Measurements from ENCODE around the gene PIH1D1.

DNA sequence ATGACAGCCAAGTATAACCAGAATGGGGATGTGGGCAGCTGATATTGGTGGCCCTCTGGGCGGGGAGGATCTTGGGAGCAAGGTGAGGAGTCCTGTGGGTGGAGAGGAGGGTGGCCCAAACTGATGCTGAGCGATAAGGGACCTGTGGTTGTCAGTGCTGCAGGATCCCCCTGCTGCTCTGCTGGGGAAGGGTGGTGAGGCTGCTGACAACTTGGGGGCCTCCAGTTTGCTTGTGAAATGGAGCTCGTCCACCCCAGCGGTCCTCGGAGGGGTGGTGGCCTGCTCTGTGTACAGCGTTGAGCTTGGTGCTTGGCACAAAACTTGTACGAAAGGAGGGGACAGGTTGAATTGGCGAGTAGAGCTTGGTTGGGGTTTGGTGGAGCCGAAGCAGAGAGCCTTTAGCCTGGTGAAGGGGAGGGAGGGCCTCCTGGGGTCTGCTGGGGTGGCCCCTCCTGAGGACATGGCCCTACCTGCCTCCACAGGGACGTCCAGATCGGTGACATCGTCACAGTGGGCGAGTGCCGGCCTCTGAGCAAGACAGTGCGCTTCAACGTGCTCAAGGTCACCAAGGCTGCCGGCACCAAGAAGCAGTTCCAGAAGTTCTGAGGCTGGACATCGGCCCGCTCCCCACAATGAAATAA, 47.5 kb upstream of the PIH1D1 start:
- TF ChIP-seq RFXANK (CRISPR knock-in tag; IDR thresholded peaks at IDR 0.05) (no peak), ZFP37 (CRISPR knock-in tag; IDR thresholded peaks at IDR 0.05; ENCODE audit: borderline replicate concordance) (no peak), RNF2 (conservative IDR thresholded peaks at IDR 0.05; ENCODE audit: low read depth) (no peak), ZNF660 (CRISPR knock-in tag; IDR thresholded peaks at IDR 0.05; ENCODE audit: borderline replicate concordance, low read depth) (no peak)
